Heart left ventricle (tissue), 16 donors: ENCODE results near the gene TRIM31. TPM values are rescaled to one million over a fixed set of nuclear protein-coding genes. Genes with fewer than 3 reads are reported as not detected.

ENCODE experiments used
- ATAC-seq, 4 donors: fragments of 200-7000 bp; cut with Tn5 transposase; one replicate each; pipeline ENCODE4 v1.9.1; 2020 to 2022; ENCODE audit warnings: moderate library complexity in 4 of 4, mild to moderate bottlenecking in 3 of 4, moderate number of reproducible peaks in 1 of 4
- DNase-seq, 5 donors: peaks; one replicate each; pipeline ENCODE4 v3.0.0-alpha.2; 2020
- H3K27ac ChIP-seq, 12 donors: fragments of 200-600 bp; sonication (generic) in 4 of 12; one replicate each; pipeline versions ENCODE4 v1.5.0 to v1.8.0; 2016 to 2022; ENCODE audit warnings: mild to moderate bottlenecking in 2 of 12
- H3K27me3 ChIP-seq, 9 donors: fragments of 200-600 bp; sonication (generic) in 2 of 9; one replicate each; pipeline versions ENCODE4 v1.5.1 to v1.8.0; 2016 to 2022; ENCODE audit warnings: mild to moderate bottlenecking in 3 of 9
- H3K36me3 ChIP-seq, 9 donors: fragments of 200-600 bp; sonication (generic) in 2 of 9; one replicate each; pipeline versions ENCODE4 v1.5.0 to v1.8.0; 2018 to 2022; ENCODE audit warnings: mild to moderate bottlenecking in 2 of 9
- H3K4me1 ChIP-seq, 12 donors: fragments of 200-600 bp; sonication (generic) in 4 of 12; one replicate each; pipeline versions ENCODE4 v1.5.0 to v1.8.0; 2016 to 2022; ENCODE audit warnings: mild to moderate bottlenecking in 3 of 12
- H3K4me3 ChIP-seq, 12 donors: fragments of 200-600 bp; sonication (generic) in 4 of 12; one replicate each; pipeline versions ENCODE4 v1.5.0 to v1.8.0; 2017 to 2022; ENCODE audit warnings: mild to moderate bottlenecking in 9 of 12, moderate library complexity in 4 of 12
- H3K9me3 ChIP-seq, 12 donors: fragments of 200-600 bp; sonication (generic) in 4 of 12; one replicate each; pipeline versions ENCODE4 v1.5.0 to v1.8.0; 2016 to 2022; ENCODE audit warnings: mild to moderate bottlenecking in 1 of 12
- CTCF ChIP-seq, 12 donors: fragments of 200-600 bp; sonication (generic) in 4 of 12; IDR thresholded peaks; one replicate each; pipeline versions ENCODE4 v1.5.0 to v1.8.0; 2018 to 2022; ENCODE audit warnings: antibody characterized with exemption in 12 of 12, mild to moderate bottlenecking in 5 of 12
- POLR2A ChIP-seq, 2 donors: fragments of 450-650 bp; IDR thresholded peaks; one replicate each; pipeline ENCODE4 v1.6.1; 2017; ENCODE audit warnings: antibody characterized with exemption in 2 of 2, mild to moderate bottlenecking in 2 of 2, moderate library complexity in 2 of 2
- WGBS, 4 donors: extraction: QIAGEN DNeasy Blood & Tissue Kit in 2 of 4; methylation state at CpG; one replicate each; pipeline versions ENCODE4 v1.1.5 to v1.1.7; 2013 to 2018; 5-methylcytosine and 5-hydroxymethylcytosine counted together
- intact Hi-C, 10 donors: fragments of 100-400 bp; cut with DNase I; formaldehyde crosslinking; loops; one replicate each; pipeline versions ENCODE4 v1.11.1 to v1.14.2; 2022
- polyA plus RNA-seq, 2 donors: library from polyadenylated mRNA; stranded (reverse); fragments of 200-250 nt; gene quantifications; one replicate each; pipeline ENCODE4 v1.2.3, GENCODE V29; 2013
- total RNA-seq, 9 donors: library from RNA; depleted of rRNA in 2 of 9; stranded (reverse); fragments of >200 nt in 2 of 9; fragmentation: NEBNext Ultra II Directional in 3 of 9; extraction: Animal tissue kit (Norgen Biotek cat#: 25700) in 3 of 9; gene quantifications; one replicate each; pipeline versions ENCODE4 v1.1.0 to v1.2.4, GENCODE V29; 2016 to 2023
- donor health status: ischemic (EF 13 %, LVEDD 7.1; RV severe dilation, severe dysfunction).
- donor health status: healthy with polysubstance abuse.
- donor health status: DM: no; HTN: yes; CAD: no.
- donor health status: DM: no; HTN: no; CAD: no.
- donor health status: ischemic (EF 25% LVEDD 6.9; RV normal size, moderate dysfunction).
- donor health status: ischemic (EF 25% LVEDD 5.7; RV mildly dilated, moderate dysfunction).
- donor health status: healthy.
- donor health status: DM: yes; HTN: yes; CAD: no.
- donor health status: ischemic (EF 35%, LVEDD 5.7; RV mildly dilated, moderate dysfunction).
- donor health status: nonischemic (EF 11% LVEDD 7.7; RV severe dilation, severe dysfunction).
- donor health status: DM: yes; HTN: yes; CAD: no.
- donor health status: PGD.
- donor health status: ischemic (EF 29% LVEDD 5.4; RV normal size, mild dysfunction).
- donor health status: nonischemic (EF 23%, LVEDD 6.1; RV moderate dilation, normal function).

The TRIM31 gene
- total and polyA plus RNA-seq, 11 donors: not detected

- H3K4me3 ChIP-seq: no peak overlapping the region
- no peak for TF ChIP-seq POLR2A (IDR thresholded peaks at IDR 0.05)
- no peak for TF ChIP-seq CTCF (IDR thresholded peaks at IDR 0.05)
- H3K27ac ChIP-seq: peak overlapping the region in 1 of 12 donors; percentile 7
- peaks cover 0 to 28% (median 2%) of the 10 kb centered on the region in 12 donors for H3K4me1 ChIP-seq
- no peaks in the 10 kb centered on the region for H3K9me3 ChIP-seq
- intact Hi-C loops: no loop called here
- DNase-seq (no peak), ATAC-seq (no peak)
- H3K36me3 ChIP-seq: no peaks in the 10 kb centered on the region
- WGBS, 4 donors: 81 to 87% (median 85%) methylated on average over 9 of the region's 9 CpGs
- H3K27me3 ChIP-seq: peaks cover 0 to 10% (median 0%) of the 10 kb centered on the region in 9 donors
Measured at GRCh38 chr6:30156774-30157173, 43.9 kb upstream of the TRIM31 start.

- peaks cover 0 to 10% (median 0%) of the 10 kb centered on the region in 9 donors for H3K27me3 ChIP-seq
Measured at GRCh38 chr6:30156262-30156599, 43.3 kb upstream of the TRIM31 start.

GRCh38 chr6:30155520-30156261, 42.8 kb upstream of the TRIM31 start:
- WGBS, 4 donors: 92 to 99% (median 92%) methylated on average over 2 of the region's 2 CpGs
- H3K9me3 ChIP-seq: no peaks in the 10 kb centered on the region
- DNase-seq (no peak), ATAC-seq (peak in 1 of 4 donors; percentile 10)
- peak overlapping the region in 1 of 12 donors; percentile 49 for H3K27ac ChIP-seq
- H3K4me1 ChIP-seq: peaks cover 0 to 28% (median 2%) of the 10 kb centered on the region in 12 donors
- no peak overlapping the region for H3K4me3 ChIP-seq
- H3K27me3 ChIP-seq: peaks cover 0 to 10% (median 0%) of the 10 kb centered on the region in 9 donors
- intact Hi-C loops: no loop called here
- TF ChIP-seq CTCF (IDR thresholded peaks at IDR 0.05): no peak
- no peak for TF ChIP-seq POLR2A (IDR thresholded peaks at IDR 0.05)
- no peaks in the 10 kb centered on the region for H3K36me3 ChIP-seq

More at GRCh38 chr6:30156262-30156599, 43.3 kb upstream of the TRIM31 start:
- no peaks in the 10 kb centered on the region for H3K36me3 ChIP-seq
- ATAC-seq: peak; percentile 33 to 93 (median 86)
- no peak overlapping the region for H3K4me3 ChIP-seq
- intact Hi-C loops: no loop called here
- peak overlapping the region in 1 of 12 donors; percentile 7 for H3K27ac ChIP-seq
- no peaks in the 10 kb centered on the region for H3K9me3 ChIP-seq
- TF ChIP-seq CTCF (IDR thresholded peaks at IDR 0.05) (no peak), POLR2A (IDR thresholded peaks at IDR 0.05) (no peak)
- DNase-seq: peak in 4 of 5 donors; percentile 42 to 58 (median 49)
- peaks cover 0 to 28% (median 2%) of the 10 kb centered on the region in 12 donors for H3K4me1 ChIP-seq
- 14 to 39% (median 23%) methylated on average over 4 of the region's 4 CpGs for WGBS, 4 donors

GRCh38 chr6:30154709-30155519, 42.0 kb upstream of the TRIM31 start:
- 47 to 65% (median 55%) methylated on average over 12 of the region's 12 CpGs for WGBS, 4 donors
- Histone ChIP-seq H3K4me3 (no peak overlapping the region), H3K36me3 (no peaks in the 10 kb centered on the region), H3K27ac (no peak overlapping the region), H3K27me3 (peaks cover 0 to 10% (median 0%) of the 10 kb centered on the region in 9 donors), H3K9me3 (no peaks in the 10 kb centered on the region), H3K4me1 (peaks cover 0 to 28% (median 2%) of the 10 kb centered on the region in 12 donors)
- TF ChIP-seq POLR2A (IDR thresholded peaks at IDR 0.05) (no peak), CTCF (IDR thresholded peaks at IDR 0.05) (no peak)
- no peak for DNase-seq
- intact Hi-C loops: no loop called here
- peak in 1 of 4 donors; percentile 56 for ATAC-seq
